Astrocyte (in vitro differentiated cells and primary cell): ENCODE measurements around the gene NDRG4. TPM values are rescaled to one million over a fixed set of nuclear protein-coding genes. Genes with fewer than 3 reads are reported as not detected.

ENCODE experiments used
- DNase-seq: peaks from one replicate; pipeline ENCODE4 v3.0.0-alpha.2; 2010; ENCODE audit warnings: low read depth
- FAIRE-seq: peaks from 2 replicates; lab custom pipeline; 2011; peaks lifted over from hg19 to GRCh38; lab: Jason Lieb, UNC
- H2AFZ ChIP-seq: 2 replicates; pipeline ENCODE4 v1.6.0; 2012; ENCODE audit warnings: low read depth, low read length, inconsistent platforms
- H3K27ac ChIP-seq: 2 replicates; pipeline ENCODE4 v1.5.1; 2011; ENCODE audit warnings: low read depth, low read length, inconsistent platforms
- H3K27me3 ChIP-seq: 2 replicates; pipeline ENCODE4 v1.6.0; 2011; ENCODE audit warnings: low read length, inconsistent platforms; ENCODE audit not compliant: insufficient read depth
- H3K36me3 ChIP-seq: 2 replicates; pipeline ENCODE4 v1.5.1; 2011; ENCODE audit warnings: low read length, inconsistent platforms; ENCODE audit not compliant: insufficient read depth
- H3K4me1 ChIP-seq: 2 replicates; pipeline ENCODE4 v1.5.1; 2011; ENCODE audit warnings: low read length, inconsistent platforms; ENCODE audit not compliant: insufficient read depth
- H3K4me2 ChIP-seq: 2 replicates; pipeline ENCODE4 v1.6.0; 2012; ENCODE audit warnings: low read length, inconsistent platforms
- H3K4me3 ChIP-seq: 2 replicates; pipeline ENCODE4 v1.5.1; 2011; ENCODE audit warnings: low read depth, mild to moderate bottlenecking, low read length, inconsistent platforms; ENCODE audit not compliant: insufficient read depth
- H3K79me2 ChIP-seq: 2 replicates; pipeline ENCODE4 v1.6.0; 2012; ENCODE audit warnings: mild to moderate bottlenecking, low read length, inconsistent platforms; ENCODE audit not compliant: insufficient read depth
- H3K9ac ChIP-seq: 2 replicates; pipeline ENCODE4 v1.6.0; 2012; ENCODE audit warnings: mild to moderate bottlenecking, low read length, inconsistent platforms
- H3K9me3 ChIP-seq: 2 replicates; pipeline ENCODE4 v1.5.1; 2012; ENCODE audit warnings: low read depth, mild to moderate bottlenecking, low read length, inconsistent platforms; ENCODE audit not compliant: insufficient read depth
- H4K20me1 ChIP-seq: 2 replicates; pipeline ENCODE4 v1.6.0; 2012; ENCODE audit warnings: low read length, inconsistent platforms; ENCODE audit not compliant: insufficient read depth
- H3K27ac Mint-ChIP-seq: one replicate; pipeline ENCODE4 v1.8.0; 2021; ENCODE audit warnings: mild to moderate bottlenecking, mixed read lengths; ENCODE audit not compliant: unreplicated experiment
- H3K27me3 Mint-ChIP-seq: one replicate; pipeline ENCODE4 v1.8.0; 2021; ENCODE audit warnings: low read depth, mixed read lengths; ENCODE audit not compliant: unreplicated experiment
- H3K36me3 Mint-ChIP-seq: one replicate; pipeline ENCODE4 v1.8.0; 2021; ENCODE audit warnings: low read depth, mixed read lengths; ENCODE audit not compliant: unreplicated experiment
- H3K4me1 Mint-ChIP-seq: one replicate; pipeline ENCODE4 v1.8.0; 2021; ENCODE audit warnings: low read depth, mixed read lengths; ENCODE audit not compliant: unreplicated experiment
- H3K4me3 Mint-ChIP-seq: one replicate; pipeline ENCODE4 v1.8.0; 2021; ENCODE audit warnings: mild to moderate bottlenecking, moderate library complexity, mixed read lengths; ENCODE audit not compliant: unreplicated experiment
- H3K9me3 Mint-ChIP-seq: one replicate; pipeline ENCODE4 v1.8.0; 2021; ENCODE audit warnings: mild to moderate bottlenecking, mixed read lengths; ENCODE audit not compliant: unreplicated experiment
- CTCF ChIP-seq: IDR thresholded peaks from 2 replicates; pipeline ENCODE4 v1.5.1; 2011; ENCODE audit warnings: low read depth, mild to moderate bottlenecking, inconsistent platforms, low read length, moderate library complexity; ENCODE audit not compliant: insufficient read depth
- EZH2 ChIP-seq: IDR thresholded peaks from 2 replicates; pipeline ENCODE4 v1.6.1; 2012; ENCODE audit warnings: mild to moderate bottlenecking, low read length, inconsistent platforms; ENCODE audit not compliant: insufficient read depth
- total RNA-seq: library from RNA; stranded (reverse); gene quantifications from 2 replicates; pipeline ENCODE4 v1.2.1, GENCODE V29; 2021

The NDRG4 gene
- total RNA-seq, 1 donor from 2014 or later: 21.9 TPM

- Histone ChIP-seq H3K4me3 (no peak overlapping the region), H3K9me3 (no peaks in the 10 kb centered on the region), H3K27ac (no peak overlapping the region), H3K4me2 (no peak overlapping the region), H3K27me3 (peaks cover 18% of the 10 kb centered on the region), H3K4me1 (no peaks in the 10 kb centered on the region), H4K20me1 (no peaks in the 10 kb centered on the region), H3K79me2 (no peaks in the 10 kb centered on the region), H3K36me3 (no peaks in the 10 kb centered on the region), H2AFZ (no peak overlapping the region), H3K9ac (no peak overlapping the region)
- FAIRE-seq: no peak
- Mint-ChIP-seq H3K4me1 (peaks cover 3% of the 10 kb centered on the region), H3K27ac (no peak overlapping the region), H3K27me3 (peaks cover 50% of the 10 kb centered on the region), H3K36me3 (no peaks in the 10 kb centered on the region), H3K9me3 (no peaks in the 10 kb centered on the region), H3K4me3 (no peak overlapping the region)
- DNase-seq: no peak
- TF ChIP-seq CTCF (no peak), EZH2 (no peak)
Observed at GRCh38 chr16:58451265-58451689, 48.7 kb upstream of the NDRG4 start.

GRCh38 chr16:58451945-58452401, 48.0 kb upstream of the NDRG4 start:
- H4K20me1 ChIP-seq: no peaks in the 10 kb centered on the region
- no peak overlapping the region for H3K4me3 ChIP-seq
- H3K4me1 ChIP-seq: no peaks in the 10 kb centered on the region
- peaks cover 18% of the 10 kb centered on the region for H3K27me3 ChIP-seq
- Mint-ChIP-seq H3K36me3 (no peaks in the 10 kb centered on the region), H3K27ac (no peak overlapping the region), H3K9me3 (no peaks in the 10 kb centered on the region), H3K27me3 (peaks cover 50% of the 10 kb centered on the region), H3K4me3 (no peak overlapping the region), H3K4me1 (peaks cover 3% of the 10 kb centered on the region)
- H3K79me2 ChIP-seq: no peaks in the 10 kb centered on the region
- FAIRE-seq (no peak), DNase-seq (peak; percentile 64)
- TF ChIP-seq EZH2 (no peak), CTCF (no peak)
- no peaks in the 10 kb centered on the region for H3K9me3 ChIP-seq
- no peak overlapping the region for H3K9ac ChIP-seq
- no peak overlapping the region for H2AFZ ChIP-seq
- H3K27ac ChIP-seq: no peak overlapping the region
- no peak overlapping the region for H3K4me2 ChIP-seq
- no peaks in the 10 kb centered on the region for H3K36me3 ChIP-seq

GRCh38 chr16:58452640-58453039, 47.3 kb upstream of the NDRG4 start:
- Histone ChIP-seq H3K27me3 (peaks cover 15% of the 10 kb centered on the region), H3K27ac (no peak overlapping the region), H3K4me1 (no peaks in the 10 kb centered on the region), H3K9me3 (no peaks in the 10 kb centered on the region), H3K4me2 (no peak overlapping the region), H3K36me3 (no peaks in the 10 kb centered on the region), H3K9ac (no peak overlapping the region), H2AFZ (no peak overlapping the region), H3K79me2 (no peaks in the 10 kb centered on the region), H4K20me1 (no peaks in the 10 kb centered on the region), H3K4me3 (no peak overlapping the region)
- Mint-ChIP-seq H3K9me3 (no peaks in the 10 kb centered on the region), H3K4me1 (peaks cover 3% of the 10 kb centered on the region), H3K4me3 (no peak overlapping the region), H3K27me3 (peaks cover 51% of the 10 kb centered on the region), H3K27ac (no peak overlapping the region), H3K36me3 (no peaks in the 10 kb centered on the region)
- no peak for TF ChIP-seq EZH2
- TF ChIP-seq CTCF: no peak
- no peak for DNase-seq
- FAIRE-seq: no peak
